Measurements from ENCODE around the gene TMEM134.
A peak's percentile ranks its signal among the peaks of the same experiment; 100 is the strongest.
"Not testable (repeated sequence)": the region's sequence is repeated elsewhere in the genome, so short reads cannot be mapped to it uniquely, and the experiment has no call there.

The TMEM134 gene

DNA sequence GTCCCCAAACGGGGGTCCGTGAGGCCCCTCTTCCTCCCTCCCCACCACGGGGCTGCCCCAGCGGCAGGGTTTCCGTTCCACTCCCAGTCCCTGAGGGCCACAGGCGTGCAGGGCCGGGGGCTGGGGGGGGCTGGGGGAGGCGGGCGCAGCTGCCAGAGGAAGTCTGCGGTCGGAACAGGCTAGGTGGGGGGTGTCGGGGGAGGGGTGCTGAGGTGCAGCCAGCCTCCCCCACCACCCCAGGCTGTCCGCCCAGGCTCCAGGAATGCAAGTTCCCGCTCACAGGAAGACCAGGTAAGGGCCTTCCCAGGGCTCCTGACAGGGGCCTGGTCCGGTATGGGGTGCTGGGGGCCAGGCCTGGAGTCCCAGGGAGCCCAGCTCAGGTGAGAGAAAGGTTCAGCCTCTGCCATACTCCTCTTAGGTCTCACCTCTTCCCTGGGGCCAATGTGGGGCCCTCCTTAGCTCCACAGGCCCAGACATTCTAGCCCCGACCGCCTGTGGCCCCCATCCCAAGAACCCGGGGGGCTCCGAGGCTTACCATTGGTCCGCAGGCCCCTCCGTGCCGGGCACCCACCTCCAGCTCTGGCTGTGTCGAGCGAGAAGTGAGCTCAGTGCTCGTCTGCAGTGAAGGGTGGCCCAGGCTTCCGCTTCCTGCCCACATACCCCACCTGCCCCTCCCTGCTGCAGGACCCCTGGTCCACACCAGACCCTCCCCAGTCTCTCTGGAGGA is 31.8 kb downstream of the TMEM134 start, which contains the start of gene PTPRCAP:
Gene PTPRCAP, minus strand, starts transcription at position 601 of the 727 bp plus-strand sequence. Its CDS starts 63 bp downstream, at position 538.
- DNase-seq = no peak

DNA sequence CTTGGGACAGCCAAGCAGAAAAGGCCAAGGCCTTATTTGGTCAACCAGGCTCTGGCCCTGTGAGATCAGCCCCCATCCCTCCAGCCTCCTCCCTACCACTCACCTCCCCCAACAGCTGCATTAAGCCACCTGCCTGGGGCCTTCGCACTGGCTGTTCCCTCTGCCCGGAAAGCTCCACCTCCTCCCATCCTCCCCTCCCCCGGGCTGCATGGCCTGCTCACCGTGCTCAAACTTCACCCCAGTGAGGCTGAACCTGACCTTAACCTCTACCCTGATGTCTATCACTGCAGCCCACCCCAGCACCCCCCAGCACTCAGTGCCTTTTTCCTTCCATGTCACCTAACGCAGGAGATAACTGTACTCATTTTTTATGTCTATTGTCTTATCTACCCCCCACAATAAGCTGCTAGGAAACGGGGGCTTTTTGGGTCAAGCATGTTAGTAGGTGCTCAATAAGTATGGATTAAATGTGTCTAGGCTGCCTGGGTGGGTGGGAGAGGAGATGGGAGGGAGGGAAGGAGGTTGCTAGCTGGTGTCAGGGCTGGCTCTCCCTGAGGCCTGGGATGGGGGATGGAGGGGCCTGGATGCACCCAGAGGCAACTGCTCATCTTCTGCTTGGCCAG is 32.5 kb downstream of the TMEM134 start:
- DNase-seq = no peak

DNA sequence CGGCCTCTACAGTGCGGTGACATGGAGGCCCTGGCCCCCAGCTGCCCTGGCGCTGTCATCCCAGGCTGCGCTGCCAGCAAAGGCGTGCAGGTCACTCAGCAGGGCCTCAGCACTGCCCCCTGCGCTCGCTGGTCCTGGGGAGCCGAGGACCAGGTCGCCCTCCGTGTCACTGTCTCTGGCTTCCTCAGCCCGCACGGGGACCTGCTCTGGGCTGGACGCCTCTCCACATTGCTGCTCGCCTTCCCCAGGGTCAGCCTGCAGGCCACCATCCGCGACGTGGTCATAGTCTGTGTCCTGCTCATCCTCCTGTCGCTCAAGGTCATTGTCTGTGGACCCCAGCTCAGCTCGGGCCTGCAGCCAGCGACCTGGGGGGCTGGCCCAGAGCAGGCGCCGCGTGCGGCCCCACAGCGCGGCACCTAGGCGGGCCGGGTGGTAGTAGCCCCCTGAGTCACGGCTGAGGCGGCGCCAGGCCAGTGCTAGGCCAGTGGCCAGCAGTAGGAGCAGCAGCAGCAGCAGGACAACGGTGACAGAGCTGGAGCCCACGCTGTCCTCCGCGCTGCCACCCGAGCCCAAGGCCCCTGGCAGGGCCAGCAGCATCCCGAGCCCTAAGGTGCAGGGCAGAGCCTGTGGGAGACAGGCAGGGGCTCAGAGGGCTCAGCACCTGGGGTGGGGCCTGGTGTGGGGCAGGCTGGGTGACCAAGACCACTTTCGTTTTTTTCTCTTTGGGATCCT is 33.2 kb downstream of the TMEM134 start:
- DNase-seq = no peak

DNA sequence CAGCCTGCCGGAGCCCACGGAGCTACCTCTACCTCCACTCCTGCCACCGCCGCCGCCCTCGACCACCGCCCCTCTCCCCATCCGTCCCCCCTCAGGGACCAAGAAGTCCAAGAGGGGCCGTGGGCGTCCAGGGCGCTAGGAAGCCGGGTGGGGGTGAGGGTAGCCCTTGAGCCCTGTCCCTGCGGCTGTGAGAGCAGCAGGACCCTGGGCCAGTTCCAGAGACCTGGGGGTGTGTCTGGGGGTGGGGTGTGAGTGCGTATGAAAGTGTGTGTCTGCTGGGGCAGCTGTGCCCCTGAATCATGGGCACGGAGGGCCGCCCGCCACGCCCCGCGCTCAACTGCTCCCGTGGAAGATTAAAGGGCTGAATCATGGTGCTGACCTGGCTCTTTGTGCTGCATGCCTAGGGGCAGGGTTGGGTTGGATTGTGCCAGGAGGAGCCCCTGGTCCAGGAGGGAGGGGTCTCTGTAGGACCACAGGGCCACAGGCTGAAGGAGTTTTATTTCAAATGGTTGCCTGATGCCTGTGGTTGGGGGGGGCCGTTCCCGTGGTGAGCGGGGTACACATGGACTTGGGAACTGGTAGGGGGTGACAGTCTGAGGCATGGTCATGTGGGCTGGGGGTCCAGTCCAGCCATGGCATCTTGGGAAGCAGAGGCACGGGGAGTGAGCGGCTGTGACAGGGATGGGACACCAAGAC is 33.9 kb downstream of the TMEM134 start:
- no peak for DNase-seq

DNA sequence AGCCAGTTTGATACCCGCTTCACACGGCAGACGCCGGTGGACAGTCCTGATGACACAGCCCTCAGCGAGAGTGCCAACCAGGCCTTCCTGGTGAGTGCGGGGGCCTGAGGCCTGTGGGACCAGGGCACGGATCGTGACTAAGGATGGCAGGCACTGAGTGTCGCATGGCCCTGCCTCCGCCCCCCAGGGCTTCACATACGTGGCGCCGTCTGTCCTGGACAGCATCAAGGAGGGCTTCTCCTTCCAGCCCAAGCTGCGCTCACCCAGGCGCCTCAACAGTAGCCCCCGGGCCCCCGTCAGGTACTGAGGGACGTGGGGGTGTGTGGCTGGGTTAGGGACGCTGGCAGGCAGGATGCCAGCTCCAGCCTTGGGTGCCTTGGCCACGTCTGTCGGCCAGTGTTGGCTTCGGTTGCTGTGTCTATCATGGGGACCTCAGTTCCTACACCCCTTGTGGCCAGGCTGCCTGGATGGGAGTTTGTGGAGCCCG is 34.6 kb downstream of the TMEM134 start:
- no peak for DNase-seq

DNA sequence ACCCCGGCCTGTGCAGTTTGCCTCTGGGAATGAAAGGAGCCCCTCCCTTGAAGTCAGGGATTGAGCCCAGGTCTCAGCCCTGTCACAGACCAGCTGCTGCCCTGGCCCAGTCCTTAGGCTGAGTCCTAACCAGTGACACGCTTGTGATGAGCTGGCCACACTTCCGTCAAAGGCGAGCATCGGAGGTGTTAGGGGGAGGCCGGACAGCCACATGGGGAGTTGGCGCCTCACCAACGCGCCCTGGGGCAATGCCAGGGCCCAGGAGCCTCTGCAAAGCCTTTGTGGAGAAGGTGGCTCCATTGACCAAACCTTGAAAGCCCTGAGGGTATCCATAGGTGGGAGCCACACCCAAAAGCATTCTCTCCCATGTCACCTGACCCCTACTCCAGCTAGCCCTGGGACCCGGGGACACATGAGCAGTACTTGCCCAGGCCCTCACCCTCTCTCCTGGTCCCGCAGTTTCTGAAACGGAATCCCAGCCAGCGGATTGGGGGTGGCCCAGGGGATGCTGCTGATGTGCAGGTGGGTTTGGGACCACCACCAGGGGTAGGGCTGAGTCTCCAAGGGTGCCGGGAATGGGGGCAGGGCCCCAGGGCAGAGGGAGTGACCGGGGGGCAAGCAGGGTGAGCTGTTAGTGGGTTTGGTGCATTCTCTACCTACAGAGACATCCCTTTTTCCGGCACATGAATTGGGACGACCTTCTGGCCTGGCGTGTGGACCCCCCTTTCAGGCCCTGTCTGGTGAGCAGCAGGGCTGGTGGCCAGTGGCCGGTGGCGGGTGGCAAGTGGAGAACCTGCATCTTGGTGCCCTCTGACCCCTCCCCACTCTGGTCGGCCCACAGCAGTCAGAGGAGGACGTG is 35.3 kb downstream of the TMEM134 start:
- no peak for DNase-seq

DNA sequence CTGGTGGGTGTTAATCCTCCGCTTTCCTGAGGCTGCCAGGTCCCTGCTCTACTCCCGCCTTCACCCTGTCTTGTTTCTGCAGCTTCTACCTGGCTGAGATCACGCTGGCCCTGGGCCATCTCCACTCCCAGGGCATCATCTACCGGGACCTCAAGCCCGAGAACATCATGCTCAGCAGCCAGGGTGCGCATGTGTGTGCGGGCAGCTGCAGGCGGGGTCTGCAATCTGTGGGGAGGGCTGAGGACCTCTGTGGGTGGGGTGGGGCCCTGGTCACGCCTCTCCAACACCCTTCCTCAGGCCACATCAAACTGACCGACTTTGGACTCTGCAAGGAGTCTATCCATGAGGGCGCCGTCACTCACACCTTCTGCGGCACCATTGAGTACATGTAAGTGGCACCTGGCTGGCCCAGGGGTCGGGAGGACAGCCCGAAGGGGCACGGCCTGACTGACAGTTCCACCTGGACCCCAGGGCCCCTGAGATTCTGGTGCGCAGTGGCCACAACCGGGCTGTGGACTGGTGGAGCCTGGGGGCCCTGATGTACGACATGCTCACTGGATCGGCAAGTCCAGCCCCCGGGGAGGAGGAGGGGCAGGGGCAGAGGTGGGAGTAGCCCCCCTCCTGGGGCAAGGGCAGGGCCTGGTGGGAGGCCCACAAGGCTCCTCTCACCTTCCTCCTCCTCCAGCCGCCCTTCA is 36.2 kb downstream of the TMEM134 start:
- no peak for DNase-seq

DNA sequence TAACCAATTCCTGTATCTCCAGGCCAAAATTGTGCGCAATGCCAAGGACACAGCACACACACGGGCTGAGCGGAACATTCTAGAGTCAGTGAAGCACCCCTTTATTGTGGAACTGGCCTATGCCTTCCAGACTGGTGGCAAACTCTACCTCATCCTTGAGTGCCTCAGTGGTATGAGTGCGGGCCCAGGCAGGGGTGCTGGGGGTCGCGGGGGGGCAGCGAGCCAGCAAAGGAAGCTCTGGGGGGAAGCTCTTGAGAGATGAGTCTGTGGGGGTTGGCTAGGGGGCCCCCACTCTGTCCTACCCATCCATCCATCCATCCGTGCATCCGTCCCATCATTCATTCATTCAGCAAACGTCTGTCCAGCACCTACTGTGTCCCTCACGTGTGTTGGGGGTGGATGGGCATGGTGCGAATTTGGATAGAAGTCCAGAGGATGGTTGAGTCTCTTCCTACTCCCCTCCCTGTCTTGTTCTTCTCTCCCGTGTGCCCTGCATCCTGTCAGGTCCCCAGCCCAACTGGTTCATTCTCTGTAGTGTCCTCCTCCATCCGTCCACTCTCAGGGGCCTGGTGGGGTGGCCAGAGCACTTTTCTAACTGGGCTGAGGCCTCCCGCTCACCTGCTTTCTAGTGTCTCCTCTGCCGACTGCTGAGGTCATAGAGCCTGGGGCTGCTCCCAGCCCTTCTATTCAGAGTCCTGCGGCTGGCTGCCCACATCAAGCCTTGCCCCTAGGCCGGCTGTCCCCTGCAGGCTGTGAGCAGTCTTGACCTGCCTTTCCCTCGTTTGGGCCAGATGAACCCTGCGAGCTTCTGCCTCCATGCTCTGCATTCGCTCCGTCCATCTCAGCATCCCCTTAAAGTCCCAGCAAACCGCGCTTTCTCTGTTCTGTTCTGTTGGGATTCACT is 37.5 kb downstream of the TMEM134 start:
- DNase-seq = no peak

DNA sequence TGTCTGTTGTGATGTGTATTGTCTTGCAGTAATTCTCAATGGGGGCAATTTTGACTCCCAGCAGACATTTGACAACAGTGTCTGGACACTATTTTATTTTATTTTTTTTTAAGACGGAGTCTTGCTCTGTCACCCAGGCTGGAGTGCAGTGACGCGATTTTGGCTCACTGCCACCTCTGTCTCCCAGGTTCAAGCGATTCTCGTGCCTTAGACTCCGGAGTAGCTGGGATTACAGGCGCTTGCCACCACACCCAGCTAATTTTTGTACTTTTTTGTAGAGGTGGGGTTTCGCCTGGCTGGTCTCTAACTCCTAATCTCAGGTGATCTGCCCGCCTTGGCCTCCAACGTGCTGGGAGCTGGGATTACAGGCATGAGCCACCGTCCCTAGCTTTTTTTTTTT is 39.3 kb downstream of the TMEM134 start:
- DNase-seq = no peak

DNA sequence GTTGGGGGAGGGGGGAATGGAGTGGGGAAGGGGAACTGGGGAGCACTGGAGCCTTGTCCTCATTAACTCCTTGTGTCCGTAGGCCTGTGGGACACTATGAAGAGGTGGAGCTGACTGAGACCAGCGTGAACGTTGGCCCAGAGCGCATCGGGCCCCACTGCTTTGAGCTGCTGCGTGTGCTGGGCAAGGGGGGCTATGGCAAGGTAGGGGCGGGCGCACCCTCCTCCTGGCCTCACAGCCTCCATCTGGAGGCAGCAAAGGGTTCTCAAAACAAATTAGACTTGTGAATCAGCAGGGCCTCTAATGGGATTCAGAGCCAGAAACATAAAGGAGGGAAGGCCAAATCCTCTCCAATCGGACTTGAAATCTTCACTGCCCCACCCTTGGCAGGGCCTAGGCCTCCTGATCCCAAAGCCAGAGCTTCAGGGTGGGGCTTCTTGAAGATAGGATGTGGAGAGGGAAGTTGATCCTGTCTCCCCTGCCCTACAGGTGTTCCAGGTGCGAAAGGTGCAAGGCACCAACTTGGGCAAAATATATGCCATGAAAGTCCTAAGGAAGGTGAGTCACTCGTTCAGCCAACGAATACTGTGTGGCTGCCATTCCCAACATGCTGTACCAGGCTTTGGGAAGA is 39.9 kb downstream of the TMEM134 start:
- DNase-seq = no peak

DNA sequence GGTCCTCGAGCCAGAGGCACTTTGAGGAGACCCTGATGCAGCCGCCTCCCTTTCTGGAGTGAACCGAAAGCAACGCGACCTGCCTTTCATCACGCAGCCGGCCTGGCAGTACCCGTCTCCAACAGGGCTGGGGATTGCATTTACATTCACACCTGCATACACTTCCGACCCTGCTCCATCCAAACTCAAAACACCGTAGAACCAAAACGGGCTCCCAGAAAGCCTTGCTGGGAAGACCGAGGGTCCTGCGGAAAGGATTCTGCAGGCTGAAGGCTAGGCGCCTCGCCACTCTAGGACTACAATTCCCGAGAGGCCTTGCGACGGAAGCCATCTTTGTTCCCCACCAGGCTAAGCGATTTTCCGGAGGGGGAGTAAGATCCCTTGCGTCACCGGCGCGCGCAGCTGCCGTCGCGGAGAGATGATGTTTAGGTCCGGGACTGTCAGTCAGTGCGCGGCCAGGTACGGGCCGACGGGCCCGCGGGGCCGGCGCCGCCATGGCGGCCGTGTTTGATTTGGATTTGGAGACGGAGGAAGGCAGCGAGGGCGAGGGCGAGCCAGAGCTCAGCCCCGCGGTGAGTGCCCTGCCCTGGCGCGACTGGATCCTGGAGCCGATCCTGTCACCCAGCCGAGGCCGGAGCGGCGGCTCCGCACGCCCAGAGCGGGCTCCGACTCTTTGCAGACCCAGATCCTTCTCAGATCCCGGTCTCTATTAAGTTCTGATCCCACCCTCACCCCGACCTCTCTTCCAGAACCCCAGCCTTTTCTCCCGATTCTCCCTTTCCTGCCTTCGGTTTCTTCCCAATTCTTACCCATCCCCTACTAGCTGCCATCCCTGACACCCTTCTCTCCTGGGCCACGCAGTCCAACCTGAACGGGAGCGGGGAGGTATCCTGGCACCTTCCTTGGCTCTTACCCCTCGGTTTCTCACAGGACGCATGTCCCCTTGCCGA is 40.7 kb downstream of the TMEM134 start, which contains the start of gene RPS6KB2:
Gene RPS6KB2, plus strand, starts transcription at position 443 of the 950 bp plus-strand sequence. Its CDS starts 52 bp downstream, at position 495.
- peak; percentile 98 for DNase-seq

DNA sequence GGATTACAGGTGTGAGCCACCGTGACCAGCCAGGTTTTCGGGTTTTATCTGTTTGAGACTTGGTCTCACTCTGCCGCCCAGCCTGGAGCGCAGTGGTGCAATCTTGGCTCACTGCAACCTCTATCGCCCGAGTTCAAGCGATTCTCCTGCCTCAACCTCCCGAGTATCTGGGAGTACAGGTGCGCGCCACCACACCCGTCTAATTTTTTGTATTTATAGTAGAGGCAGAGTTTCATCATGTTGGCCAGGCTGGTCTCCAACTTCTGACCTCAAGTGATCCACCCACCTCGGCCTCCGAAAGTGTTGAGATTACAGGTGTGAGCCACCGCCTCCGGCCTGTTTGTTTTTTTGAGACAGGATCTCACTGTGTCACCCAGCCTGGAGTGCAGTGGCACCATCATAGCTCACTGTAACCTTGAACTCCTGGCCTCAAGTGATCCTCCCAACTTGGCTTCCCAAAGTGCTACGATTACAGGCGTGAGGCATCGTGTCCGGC is 41.6 kb downstream of the TMEM134 start:
- not testable (repeated sequence) for DNase-seq

DNA sequence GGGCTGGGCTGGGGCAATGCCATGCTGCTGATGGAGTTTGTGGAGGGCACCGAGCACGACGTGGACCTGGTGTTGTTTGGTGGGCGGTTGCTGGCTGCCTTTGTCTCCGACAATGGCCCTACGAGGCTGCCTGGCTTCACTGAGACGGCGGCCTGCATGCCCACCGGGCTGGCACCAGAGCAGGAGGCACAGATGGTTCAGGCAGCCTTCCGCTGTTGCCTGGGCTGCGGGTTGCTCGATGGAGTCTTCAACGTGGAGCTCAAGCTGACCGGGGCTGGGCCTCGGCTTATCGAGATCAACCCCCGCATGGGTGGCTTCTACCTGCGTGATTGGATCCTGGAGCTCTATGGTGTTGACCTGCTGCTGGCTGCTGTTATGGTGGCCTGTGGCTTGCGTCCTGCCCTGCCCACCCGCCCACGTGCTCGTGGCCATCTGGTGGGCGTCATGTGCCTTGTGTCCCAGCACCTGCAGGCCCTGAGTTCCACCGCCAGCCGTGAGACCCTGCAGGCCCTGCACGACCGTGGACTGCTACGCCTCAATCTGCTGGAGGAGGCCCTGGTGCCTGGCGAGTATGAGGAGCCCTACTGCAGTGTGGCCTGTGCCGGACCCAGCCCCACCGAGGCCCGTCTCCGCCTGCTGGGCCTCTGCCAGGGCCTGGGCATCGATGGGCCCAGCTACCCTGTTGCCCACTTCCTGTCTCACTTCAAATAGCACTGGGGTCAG is 45.0 kb downstream of the TMEM134 start:
- no peak for DNase-seq

DNA sequence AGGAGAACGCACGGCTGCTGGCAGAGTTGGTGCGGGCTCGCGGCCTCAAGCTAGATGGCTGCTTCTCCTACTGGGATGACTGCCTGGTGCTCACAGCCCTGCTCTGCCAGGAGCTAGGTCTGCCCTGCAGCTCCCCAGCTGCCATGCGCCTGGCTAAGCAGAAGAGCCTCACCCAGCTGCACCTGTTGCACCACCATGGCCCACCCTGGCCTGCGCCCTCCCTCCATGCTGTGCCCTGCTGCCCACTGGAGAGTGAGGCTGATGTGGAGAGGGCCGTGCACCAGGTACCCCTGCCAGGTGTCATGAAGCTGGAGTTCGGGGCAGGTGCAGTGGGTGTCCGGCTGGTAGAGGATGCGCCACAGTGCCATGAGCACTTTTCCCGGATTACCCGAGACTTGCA is 45.6 kb downstream of the TMEM134 start:
- DNase-seq = no peak

DNA sequence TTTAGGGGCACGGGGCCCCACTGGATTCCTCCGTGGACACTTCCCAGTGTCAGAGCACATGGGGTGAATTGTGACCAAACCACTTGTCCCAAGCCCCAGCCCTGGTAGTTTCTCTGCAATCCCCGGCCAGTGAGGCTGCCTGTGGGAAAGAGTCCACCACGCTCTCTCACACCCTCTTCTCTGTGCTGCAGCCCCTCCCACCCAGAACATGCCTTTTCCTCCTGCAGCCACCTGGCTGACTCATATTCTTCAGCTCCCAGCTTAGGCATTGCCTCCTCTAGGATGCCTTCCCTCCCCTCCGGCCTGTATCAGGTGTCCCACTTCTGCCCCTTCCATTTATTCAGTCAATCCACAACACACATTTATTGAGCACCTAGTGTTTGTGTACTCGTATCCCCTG is 46.2 kb downstream of the TMEM134 start:
- DNase-seq = no peak

DNA sequence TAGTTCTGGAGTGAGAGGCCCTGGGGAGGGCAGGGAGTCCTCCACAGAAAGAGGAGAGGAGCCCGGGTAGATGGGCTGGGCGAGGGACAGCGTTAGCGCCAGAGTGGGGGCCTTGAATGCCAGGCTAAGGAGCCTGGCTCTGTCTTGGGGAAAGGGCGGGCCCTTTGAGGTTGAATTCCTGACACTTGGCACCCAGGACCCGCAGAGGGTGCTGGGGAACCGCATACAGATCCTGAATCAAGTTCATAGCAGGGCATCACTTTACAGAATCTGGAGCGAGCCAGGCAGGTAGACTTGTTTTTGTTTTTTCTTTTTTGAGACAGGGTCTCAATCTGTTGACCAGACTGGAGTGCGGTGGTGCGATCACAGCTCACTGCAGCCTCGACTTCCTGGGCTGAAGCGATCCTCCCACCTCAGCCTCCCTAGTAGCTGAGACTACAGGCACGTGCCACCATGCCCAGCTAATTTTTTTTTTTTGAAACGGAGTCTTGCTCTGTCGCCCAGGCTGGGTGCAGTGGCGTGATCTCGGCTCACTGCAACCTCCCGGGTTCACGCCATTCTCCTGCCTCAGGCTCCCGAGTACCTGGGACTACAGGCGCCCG is 47.5 kb downstream of the TMEM134 start:
- no peak for DNase-seq

All from suppressor macrophage treated with lipopolysaccharide for 4 hours (primary cell).